Cardiac muscle cell (in vitro differentiated cells and primary cell): ENCODE data around the gene ZNF682. TPM values are rescaled to one million over a fixed set of nuclear protein-coding genes. Genes with fewer than 3 reads are reported as not detected.
"Not testable (repeated sequence)": the region's sequence is repeated elsewhere in the genome, so short reads cannot be mapped to it uniquely, and the experiment has no call there.

Source experiments
- DNase-seq, 2 donors: peaks; one replicate each; pipeline versions ENCODE4 v3.0.0 to v3.0.0-alpha.2; 2010 to 2017; ENCODE audit warnings: low read depth in 1 of 2, low spot score in 1 of 2
- H3K27ac ChIP-seq: fragments of 200-600 bp; sonication (generic); 2 replicates; pipeline ENCODE4 v1.5.1; 2016
- H3K27me3 ChIP-seq: fragments of 200-600 bp; sonication (generic); 2 replicates; pipeline ENCODE4 v1.6.0; 2016; ENCODE audit warnings: control low read depth
- H3K36me3 ChIP-seq: fragments of 200-600 bp; sonication (generic); 2 replicates; pipeline ENCODE4 v1.5.1; 2016; ENCODE audit warnings: control low read depth
- H3K4me1 ChIP-seq: fragments of 200-600 bp; sonication (generic); 2 replicates; pipeline ENCODE4 v1.8.1; 2017; ENCODE audit warnings: low read depth, mild to moderate bottlenecking, mixed run types
- H3K4me3 ChIP-seq: fragments of 200-600 bp; sonication (generic); 2 replicates; pipeline ENCODE4 v1.5.1; 2016; ENCODE audit warnings: mild to moderate bottlenecking
- H3K9me3 ChIP-seq: fragments of 200-600 bp; sonication (generic); 2 replicates; pipeline ENCODE4 v1.5.1; 2017; ENCODE audit warnings: low read depth, mild to moderate bottlenecking, control low read depth
- CTCF ChIP-seq: IDR thresholded peaks from 2 replicates; pipeline ENCODE4 v1.5.1; 2012; ENCODE audit warnings: low read depth, mild to moderate bottlenecking, low read length
- polyA plus RNA-seq: library from polyadenylated mRNA; unstranded; fragments of >200 nt; fragmentation: Nextera tagmentation; extraction: Ambion mirVana; gene quantifications from 2 replicates; pipeline ENCODE4 v1.2.1, GENCODE V29; 2016
- total RNA-seq: library from RNA; depleted of rRNA; stranded (reverse); fragments of >200 nt; gene quantifications from 2 replicates; pipeline ENCODE4 v1.2.3, GENCODE V29; 2016

Gene ZNF682
- total and polyA plus RNA-seq, 2 experiments from 2014 or later: 11.9 to 16.8 TPM

- Histone ChIP-seq H3K4me3 (peak within 1 kb of the TSS; percentile 58), H3K36me3 (no peaks in the 10 kb centered on the region), H3K27me3 (no peaks in the 10 kb centered on the region), H3K9me3 (no peaks in the 10 kb centered on the region), H3K27ac (peak within 1 kb of the TSS; percentile 90), H3K4me1 (peaks cover 37% of the 10 kb centered on the region)
- DNase-seq: peak; percentile 99
- no peak for TF ChIP-seq CTCF
These were observed 38.6 kb upstream of the ZNF682 start, which contains the start of gene ZNF90 for GRCh38 chr19:20077791-20078463. TSS of gene ZNF90 (plus strand) at chr19:20078000. CDS start at chr19:20078133, 133 bp downstream.

- no peaks in the 10 kb centered on the region for H3K27me3 ChIP-seq
- no peaks in the 10 kb centered on the region for H3K9me3 ChIP-seq
- H3K4me3 ChIP-seq: no peak overlapping the region
- H3K36me3 ChIP-seq: no peaks in the 10 kb centered on the region
- no peak for TF ChIP-seq CTCF
- H3K4me1 ChIP-seq: no peaks in the 10 kb centered on the region
- DNase-seq: no peak
- H3K27ac ChIP-seq: no peak overlapping the region
These were observed 33.6 kb upstream of the ZNF682 start for GRCh38 chr19:20072936-20073335.

GRCh38 chr19:20070691-20071090, 31.4 kb upstream of the ZNF682 start:
- no peak overlapping the region for H3K4me3 ChIP-seq
- no peak for TF ChIP-seq CTCF
- no peaks in the 10 kb centered on the region for H3K36me3 ChIP-seq
- H3K4me1 ChIP-seq: no peaks in the 10 kb centered on the region
- DNase-seq: no peak
- no peaks in the 10 kb centered on the region for H3K9me3 ChIP-seq
- H3K27me3 ChIP-seq: no peaks in the 10 kb centered on the region
- no peak overlapping the region for H3K27ac ChIP-seq

GRCh38 chr19:20068559-20068958, 29.3 kb upstream of the ZNF682 start:
- H3K4me1 ChIP-seq, H3K36me3 ChIP-seq, H3K27me3 ChIP-seq, H3K9me3 ChIP-seq, H3K4me3 ChIP-seq, DNase-seq, H3K27ac ChIP-seq: not testable (repeated sequence)

- no peak for TF ChIP-seq CTCF
- Histone ChIP-seq H3K4me3 (no peak overlapping the region), H3K9me3 (no peaks in the 10 kb centered on the region), H3K27me3 (no peaks in the 10 kb centered on the region), H3K27ac (no peak overlapping the region), H3K4me1 (no peaks in the 10 kb centered on the region), H3K36me3 (no peaks in the 10 kb centered on the region)
- DNase-seq: no peak
These were observed 28.6 kb upstream of the ZNF682 start for GRCh38 chr19:20067943-20068342.

- Histone ChIP-seq H3K27ac (no peak overlapping the region), H3K4me3 (no peak overlapping the region), H3K9me3 (no peaks in the 10 kb centered on the region), H3K27me3 (no peaks in the 10 kb centered on the region), H3K4me1 (no peaks in the 10 kb centered on the region), H3K36me3 (no peaks in the 10 kb centered on the region)
- no peak for DNase-seq
- no peak for TF ChIP-seq CTCF
These were observed 27.6 kb upstream of the ZNF682 start for GRCh38 chr19:20066861-20067260.
